Nephron (organoid): ENCODE results near the gene UBAP2L.

Source experiments
- H3K27ac Mint-ChIP-seq, 3 experiments: 2 replicates each; pipeline ENCODE4 v1.8.0; 2020; ENCODE audit warnings: mixed read lengths in 3 of 3, mild to moderate bottlenecking in 2 of 3, moderate library complexity in 1 of 3
- H3K27me3 Mint-ChIP-seq: 2 replicates; pipeline ENCODE4 v1.8.0; 2021; ENCODE audit warnings: low read depth, mild to moderate bottlenecking, moderate library complexity, mixed read lengths
- H3K36me3 Mint-ChIP-seq: 2 replicates; pipeline ENCODE4 v1.8.0; 2020; ENCODE audit warnings: low read depth, mixed read lengths
- H3K4me1 Mint-ChIP-seq: 2 replicates; pipeline ENCODE4 v1.8.0; 2020; ENCODE audit warnings: mixed read lengths
- H3K4me3 Mint-ChIP-seq, 3 experiments: 2 replicates each; pipeline ENCODE4 v1.8.0; 2020; ENCODE audit warnings: mild to moderate bottlenecking in 3 of 3, mixed read lengths in 3 of 3, moderate library complexity in 2 of 3
- H3K9me3 Mint-ChIP-seq: 2 replicates; pipeline ENCODE4 v1.8.0; 2020; ENCODE audit warnings: mixed read lengths
- CTCF ChIP-seq, 3 experiments: fragments of 200-600 bp; sonication (generic); IDR thresholded peaks; one replicate each; pipeline ENCODE4 v1.5.0; 2021; ENCODE audit warnings: antibody characterized with exemption in 3 of 3; ENCODE audit not compliant: unreplicated experiment in 3 of 3

UBAP2L gene

GRCh38 chr1:154183046-154183915 is 37.5 kb upstream of the UBAP2L start:
- Mint-ChIP-seq H3K4me1 (peaks cover 65% of the 10 kb centered on the region), H3K36me3 (peaks cover 15% of the 10 kb centered on the region), H3K4me3 (peak overlapping the region; percentile 94 to 100 (median 100)), H3K27me3 (no peaks in the 10 kb centered on the region), H3K9me3 (no peaks in the 10 kb centered on the region), H3K27ac (peak overlapping the region; percentile 78 to 98 (median 96))
- TF ChIP-seq CTCF (IDR thresholded peaks at IDR 0.05; ENCODE audit: unreplicated experiment in 3 of 3) = no peak

- H3K27ac Mint-ChIP-seq = peak overlapping the region; percentile 5 to 67 (median 37)
- H3K9me3 Mint-ChIP-seq = no peaks in the 10 kb centered on the region
- peaks cover 41% of the 10 kb centered on the region for H3K4me1 Mint-ChIP-seq
- TF ChIP-seq CTCF (IDR thresholded peaks at IDR 0.05; ENCODE audit: unreplicated experiment in 3 of 3) = peak; percentile 25 to 54 (median 31)
- no peaks in the 10 kb centered on the region for H3K36me3 Mint-ChIP-seq
- no peaks in the 10 kb centered on the region for H3K27me3 Mint-ChIP-seq
- H3K4me3 Mint-ChIP-seq = peak overlapping the region; percentile 29 to 54 (median 47)
Observed at GRCh38 chr1:154186177-154186576, 34.6 kb upstream of the UBAP2L start.

- no peak for TF ChIP-seq CTCF (IDR thresholded peaks at IDR 0.05; ENCODE audit: unreplicated experiment in 3 of 3)
- Mint-ChIP-seq H3K36me3 (no peaks in the 10 kb centered on the region), H3K4me3 (peak overlapping the region in 1 of 3 experiments; percentile 53), H3K27ac (peak overlapping the region; percentile 5 to 67 (median 37)), H3K4me1 (peaks cover 35% of the 10 kb centered on the region), H3K27me3 (peaks cover under 1% of the 10 kb centered on the region), H3K9me3 (no peaks in the 10 kb centered on the region)
Observed at GRCh38 chr1:154186852-154187501, 33.8 kb upstream of the UBAP2L start.

- peaks cover 49% of the 10 kb centered on the region for H3K4me1 Mint-ChIP-seq
- peak overlapping the region in 1 of 3 experiments; percentile 28 for H3K27ac Mint-ChIP-seq
- H3K36me3 Mint-ChIP-seq = no peaks in the 10 kb centered on the region
- H3K4me3 Mint-ChIP-seq = peak overlapping the region in 2 of 3 experiments; percentile 78 to 90
- no peak for TF ChIP-seq CTCF (IDR thresholded peaks at IDR 0.05; ENCODE audit: unreplicated experiment in 3 of 3)
- no peaks in the 10 kb centered on the region for H3K9me3 Mint-ChIP-seq
- peaks cover 10% of the 10 kb centered on the region for H3K27me3 Mint-ChIP-seq
Observed at GRCh38 chr1:154190550-154190949, 30.2 kb upstream of the UBAP2L start.

GRCh38 chr1:154191990-154192461 is 28.7 kb upstream of the UBAP2L start, which contains the start of gene TPM3:
Gene TPM3, minus strand, starts transcription at chr1:154192100. Its CDS starts 82 bp downstream, at chr1:154192018.
- Mint-ChIP-seq H3K36me3 (no peaks in the 10 kb centered on the region), H3K9me3 (no peaks in the 10 kb centered on the region), H3K27me3 (peaks cover 10% of the 10 kb centered on the region), H3K4me3 (peak within 1 kb of the TSS; percentile 44 to 90 (median 78)), H3K4me1 (peaks cover 40% of the 10 kb centered on the region), H3K27ac (peak within 1 kb of the TSS; percentile 79 to 91 (median 79))
- no peak for TF ChIP-seq CTCF (IDR thresholded peaks at IDR 0.05; ENCODE audit: unreplicated experiment in 3 of 3)
